NT2/D1 (cell line): ENCODE results near the gene HAX1.

Experiments used
- SUZ12 ChIP-seq: IDR thresholded peaks from 2 replicates; pipeline ENCODE4 v1.6.1; 2011; ENCODE audit not compliant: insufficient read length, insufficient read depth; ENCODE audit errors: extremely low read depth
- YY1 ChIP-seq: IDR thresholded peaks from 2 replicates; pipeline ENCODE4 v1.6.1; 2011; ENCODE audit not compliant: insufficient read length, insufficient read depth
- ZNF274 ChIP-seq: IDR thresholded peaks from 2 replicates; pipeline ENCODE4 v1.6.1; 2011; ENCODE audit warnings: mild to moderate bottlenecking, low read depth, low read length

GRCh38 chr1:154225370-154225769, 47.1 kb upstream of the HAX1 start:
- TF ChIP-seq ZNF274 (no peak), SUZ12 (no peak), YY1 (no peak)
